Activated T-helper 2 cell treated with anti-CD3 and anti-CD28 coated beads, Interferon-gamma antibody, Interleukin-2, Interleukin-4, amounts not matched to agents 10 μg/mL and 5 μg/mL and 100 μg/mL, durations not matched to agents 14 hours and 24 hours and 36 hours (primary cell): Measurements from ENCODE around the gene ZDHHC18. TPM values are rescaled to one million over a fixed set of nuclear protein-coding genes. Genes with fewer than 3 reads are reported as not detected.

Experiments used
- total RNA-seq: library from RNA; stranded (reverse); gene quantifications from 2 replicates; pipeline ENCODE4 v1.2.3, GENCODE V29; 2022

ZDHHC18 gene
- total RNA-seq, 1 donor from 2014 or later: 64.3 TPM

Other genes with a start within 250 kb of the ZDHHC18 start
- gene ARID1A, start 130.7 kb upstream of the ZDHHC18 start, total RNA-seq: 109 TPM in 2 replicates
- 19.4 and 20.1 TPM in 2 replicates for gene PIGV, start 38.7 kb upstream of the ZDHHC18 start, total RNA-seq
- gene SFN, start 36.5 kb downstream of the ZDHHC18 start, total RNA-seq: 0.32 and 0.62 TPM in 2 replicates
- 36.0 and 43.1 TPM in 2 replicates for gene GPN2, start 63.6 kb downstream of the ZDHHC18 start, total RNA-seq
- gene GPATCH3, start 73.8 kb downstream of the ZDHHC18 start, total RNA-seq: 12.7 and 14.9 TPM in 2 replicates
- gene NR0B2, start 87.3 kb downstream of the ZDHHC18 start, total RNA-seq: not detected in 2 replicates
- gene NUDC, start 95.1 kb downstream of the ZDHHC18 start, total RNA-seq: 133 and 134 TPM in 2 replicates
- gene KDF1, start 133.8 kb downstream of the ZDHHC18 start, total RNA-seq: not detected in 2 replicates
- 0.85 and 0.89 TPM in 2 replicates for gene TRNP1, start 167.0 kb downstream of the ZDHHC18 start, total RNA-seq
- gene TENT5B, start 186.2 kb downstream of the ZDHHC18 start, total RNA-seq: 0.07 TPM in 1 of 2 replicates, not detected in the other